GM21360 (cell line): ENCODE measurements around the gene MS4A10.

ENCODE experiments used
- ATAC-seq: cut with Tn5 transposase; IDR thresholded peaks from one replicate; pipeline ENCODE4 v1.9.1; 2021; ENCODE audit warnings: mild to moderate bottlenecking, moderate library complexity; ENCODE audit not compliant: unreplicated experiment

The MS4A10 gene

DNA sequence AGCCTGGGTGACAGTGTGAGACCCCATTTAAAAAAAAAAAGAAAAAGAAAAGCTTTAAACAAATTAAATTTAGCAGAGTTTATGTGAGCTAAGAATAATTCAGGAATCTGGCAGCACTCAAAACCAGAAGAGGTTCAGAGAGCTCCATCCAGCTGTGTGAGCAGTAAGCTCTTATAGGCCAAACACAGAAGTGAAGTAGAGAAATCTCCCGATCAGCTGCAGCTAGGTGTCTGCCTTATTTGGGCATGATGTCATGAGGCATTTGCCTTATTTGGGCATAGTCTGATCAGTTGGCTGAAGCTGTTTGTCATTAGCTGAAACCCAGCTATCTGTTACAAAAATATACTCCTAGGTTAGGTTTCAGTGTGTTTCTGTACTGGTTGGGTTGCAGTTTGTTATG, 20.3 kb upstream of the MS4A10 start:
- peak; percentile 41 for ATAC-seq

DNA sequence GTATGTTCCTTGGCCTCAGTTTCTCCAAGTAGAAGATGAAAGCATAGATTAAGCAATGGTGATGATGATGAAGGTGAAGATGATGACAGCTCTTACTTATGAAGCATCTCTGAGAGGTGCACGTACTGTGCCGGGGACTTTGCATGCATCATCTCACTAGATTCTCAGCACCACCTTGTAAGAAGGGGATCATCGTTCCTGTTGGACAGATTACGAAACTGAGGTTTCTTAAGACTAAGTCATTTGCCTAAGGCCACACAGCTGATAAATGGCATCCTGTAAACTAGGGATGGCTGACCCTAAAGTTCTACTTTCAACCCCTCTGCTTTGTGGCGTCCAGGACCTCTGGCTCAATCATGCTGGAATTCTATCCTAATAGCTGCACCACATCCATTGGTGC, 19.8 kb upstream of the MS4A10 start:
- no peak for ATAC-seq

DNA sequence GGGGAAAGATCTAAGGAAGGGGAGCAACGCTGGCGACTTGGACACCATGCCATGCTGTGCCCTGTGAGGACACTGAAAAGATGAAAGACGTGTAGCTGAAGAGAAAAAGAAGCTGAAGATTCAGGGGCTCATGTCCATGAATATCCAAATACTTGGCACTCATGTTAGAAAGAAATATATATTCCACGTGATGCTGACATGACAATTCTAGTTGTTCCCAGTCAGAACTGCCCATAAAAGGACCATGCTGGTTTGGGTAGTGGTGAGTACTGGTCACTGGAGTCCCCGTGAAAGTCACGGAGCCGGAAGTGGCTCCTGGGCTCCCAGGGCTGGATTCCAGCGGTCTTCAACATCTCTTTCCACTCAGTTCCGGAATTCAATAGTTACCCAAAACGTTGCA, 18.6 kb upstream of the MS4A10 start:
- ATAC-seq: no peak

DNA sequence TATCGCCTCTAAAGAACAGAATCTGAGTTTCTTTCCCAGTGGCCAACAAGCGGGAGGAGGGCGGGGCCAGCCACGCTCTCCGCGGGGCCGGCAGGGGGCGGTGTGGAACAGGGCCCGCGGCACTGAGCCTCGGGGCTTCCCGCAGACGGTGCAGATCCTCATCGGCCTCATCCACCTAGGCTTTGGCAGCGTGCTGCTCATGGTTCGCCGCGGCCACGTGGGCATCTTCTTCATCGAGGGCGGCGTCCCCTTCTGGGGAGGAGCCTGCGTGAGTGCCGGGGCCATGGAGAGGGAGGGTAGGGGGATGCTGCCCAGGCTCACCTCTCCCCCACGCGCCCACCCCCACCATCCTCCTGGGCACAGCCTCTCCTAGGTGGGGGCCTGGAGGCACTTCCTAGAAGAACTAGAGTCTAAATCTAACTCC, 17.7 kb upstream of the MS4A10 start:
- ATAC-seq: no peak

DNA sequence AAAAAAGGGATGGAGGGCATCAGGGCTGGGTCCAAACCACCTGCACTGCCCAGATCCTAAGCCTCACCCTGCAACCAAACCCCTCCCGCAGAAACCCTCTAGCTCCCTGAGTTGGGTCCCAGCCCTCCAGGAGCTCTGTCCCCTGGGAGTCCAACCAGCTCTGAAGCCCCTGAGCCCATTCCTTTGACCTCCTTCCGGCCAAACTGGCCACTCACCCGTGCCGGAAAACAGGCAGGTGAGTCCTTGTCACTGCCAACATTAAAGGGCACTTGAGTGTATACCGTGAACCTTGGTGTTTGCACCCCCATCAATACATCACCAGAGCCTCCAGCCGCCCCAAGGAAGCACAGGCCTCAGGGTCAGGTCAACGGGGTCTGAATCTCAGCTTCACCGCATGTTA, 16.9 kb upstream of the MS4A10 start:
- no peak for ATAC-seq

DNA sequence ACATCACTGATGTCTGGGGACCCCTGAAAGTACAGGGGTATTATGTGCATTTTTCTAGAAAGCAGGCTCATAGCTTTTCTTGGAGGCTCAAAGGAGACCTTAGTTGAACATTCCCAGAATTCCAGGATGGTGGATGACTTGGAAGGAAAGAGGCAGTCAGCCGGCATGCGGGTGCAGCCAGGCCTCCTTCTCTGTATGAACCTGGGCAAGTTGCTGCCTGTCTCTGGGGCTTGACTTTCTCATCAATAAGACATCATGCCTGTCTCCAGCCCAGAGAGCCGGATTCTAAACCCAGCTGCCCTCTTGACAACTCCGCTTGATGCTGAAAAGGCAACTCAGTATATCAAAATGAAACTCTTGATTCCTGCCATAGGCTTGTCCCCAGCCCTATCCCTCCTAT, 15.9 kb upstream of the MS4A10 start:
- no peak for ATAC-seq

DNA sequence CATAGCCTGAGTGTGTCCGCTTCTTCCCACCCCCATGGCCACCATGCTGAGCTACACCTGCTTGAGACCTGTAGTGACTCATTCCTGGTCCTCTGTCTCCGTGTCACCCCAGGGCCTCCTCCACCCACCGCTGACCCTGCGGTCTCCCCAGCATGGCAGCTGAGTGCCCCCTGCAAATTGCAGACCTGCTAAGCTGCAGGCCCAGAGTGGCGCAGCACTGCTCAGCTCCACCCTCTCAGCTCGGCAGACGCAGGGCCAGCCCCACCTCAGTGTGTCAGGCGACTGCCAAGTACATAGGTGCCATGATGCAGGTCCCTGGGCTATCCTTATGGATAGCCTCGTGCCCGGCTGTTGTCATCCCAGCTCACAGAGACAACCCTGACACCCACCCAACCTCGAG, 15.3 kb upstream of the MS4A10 start:
- ATAC-seq: no peak

DNA sequence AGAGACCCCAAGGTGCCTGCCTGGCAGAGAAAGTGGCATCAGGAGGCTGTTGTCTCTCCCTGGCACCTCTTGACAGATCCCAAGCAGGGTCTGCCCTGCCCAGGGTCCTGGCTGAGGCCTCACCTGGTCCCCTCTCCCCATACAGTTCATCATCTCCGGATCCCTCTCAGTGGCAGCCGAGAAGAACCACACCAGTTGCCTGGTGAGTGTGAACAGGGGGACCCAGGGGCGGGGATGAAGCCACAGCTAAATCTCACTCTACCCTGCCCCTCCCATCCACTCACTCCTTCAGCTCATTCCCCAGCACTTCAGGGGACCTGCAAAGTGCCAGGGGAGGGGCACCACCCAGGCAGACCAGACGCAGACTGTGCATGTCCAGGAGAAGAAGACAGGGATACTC, 14.0 kb upstream of the MS4A10 start:
- no peak for ATAC-seq

DNA sequence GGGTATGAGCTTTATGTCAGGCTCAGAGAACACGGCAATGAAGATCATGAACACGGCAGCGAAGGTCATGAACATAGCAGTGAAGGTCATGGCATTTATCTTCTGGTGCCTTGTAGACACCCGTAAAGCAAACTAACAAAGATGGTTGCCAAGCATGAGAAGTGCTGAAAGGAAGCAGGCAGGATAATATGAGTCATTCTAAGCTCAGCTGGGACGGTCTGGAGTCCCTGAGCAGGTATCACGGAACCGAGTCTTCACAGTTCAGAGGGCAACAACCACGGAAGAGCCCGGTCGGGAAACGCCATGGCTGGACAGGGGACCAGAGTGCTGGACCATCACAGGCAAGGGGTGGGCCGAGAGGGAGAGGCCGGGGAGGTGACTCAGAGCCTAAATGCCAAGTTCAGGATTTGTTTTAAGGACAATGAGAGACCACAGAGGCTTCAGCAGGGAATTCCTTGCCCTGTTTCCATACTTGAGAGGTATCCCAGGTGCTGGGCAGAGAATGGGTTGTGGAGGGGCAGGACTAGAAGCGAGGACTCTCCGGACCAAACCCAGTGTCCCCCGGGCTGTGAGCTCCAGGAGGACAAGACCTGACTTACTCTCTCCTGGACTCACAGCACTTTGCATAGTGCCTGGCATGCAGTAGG, 13.1 kb upstream of the MS4A10 start:
- ATAC-seq: no peak

DNA sequence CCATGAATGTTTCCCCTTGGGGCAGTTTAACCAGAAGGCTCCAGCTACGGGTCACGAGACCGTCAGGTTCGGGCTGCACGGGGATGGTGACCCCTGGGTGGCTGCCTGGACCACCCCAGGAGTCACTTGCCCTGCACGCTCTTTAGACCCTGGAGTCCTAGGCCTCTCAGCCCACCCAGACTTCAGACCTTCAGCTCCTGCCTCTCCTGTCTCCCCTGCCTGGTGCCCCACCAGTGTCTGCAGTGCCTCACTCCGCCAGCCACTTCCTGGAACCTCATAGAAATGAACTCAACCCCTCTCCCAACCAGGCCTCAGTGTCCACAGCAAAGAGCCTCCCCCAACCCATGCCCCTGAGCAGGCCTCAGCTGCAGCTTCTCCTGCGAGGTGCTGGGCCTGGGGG, 12.5 kb upstream of the MS4A10 start:
- no peak for ATAC-seq

DNA sequence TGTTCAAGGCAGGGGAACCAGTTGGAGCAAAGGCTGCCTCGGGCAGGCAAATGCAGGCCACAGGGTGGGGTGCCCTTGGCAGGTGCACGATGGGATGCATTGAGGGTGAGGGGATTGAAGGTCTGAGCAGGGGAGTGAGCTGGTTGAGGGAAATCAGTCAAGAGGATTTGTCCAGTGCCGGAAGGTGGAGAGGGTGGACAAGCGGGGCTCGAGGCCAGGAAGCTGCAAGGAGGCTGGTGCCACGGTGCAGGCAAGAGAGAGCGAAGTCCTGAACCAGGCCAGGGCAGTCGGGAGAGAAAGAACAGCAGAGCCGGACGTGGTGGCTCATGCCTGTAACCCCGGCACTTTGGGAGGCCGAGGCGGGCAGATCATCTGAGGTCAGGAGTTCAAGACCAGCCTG, 10.4 kb upstream of the MS4A10 start:
- ATAC-seq: no peak

DNA sequence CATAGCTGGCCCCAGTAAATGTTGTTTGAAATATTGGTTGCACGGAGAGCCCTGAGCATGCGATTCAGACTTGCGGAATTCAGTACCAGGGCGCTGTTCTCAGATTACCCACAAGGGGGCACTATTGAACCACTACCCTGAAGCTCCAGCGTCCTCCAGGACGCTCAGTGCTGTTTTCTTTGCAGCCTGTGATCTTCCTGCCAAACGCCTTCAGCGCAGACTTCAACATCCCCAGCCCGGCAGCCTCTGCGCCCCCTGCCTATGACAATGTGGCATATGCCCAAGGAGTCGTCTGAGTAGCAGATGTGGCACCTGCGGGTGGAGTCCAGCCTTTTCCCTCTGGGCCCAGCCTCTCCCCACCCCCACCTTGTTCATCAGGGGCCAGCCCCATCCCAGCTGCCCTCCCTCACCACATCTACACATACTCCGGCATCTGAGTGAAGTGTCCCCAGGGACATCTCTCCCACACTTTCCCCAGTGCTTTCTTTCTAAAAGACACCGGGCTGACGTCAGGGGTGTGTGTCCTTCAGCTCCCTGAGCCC, 9.6 kb upstream of the MS4A10 start:
- peak; percentile 77 for ATAC-seq

DNA sequence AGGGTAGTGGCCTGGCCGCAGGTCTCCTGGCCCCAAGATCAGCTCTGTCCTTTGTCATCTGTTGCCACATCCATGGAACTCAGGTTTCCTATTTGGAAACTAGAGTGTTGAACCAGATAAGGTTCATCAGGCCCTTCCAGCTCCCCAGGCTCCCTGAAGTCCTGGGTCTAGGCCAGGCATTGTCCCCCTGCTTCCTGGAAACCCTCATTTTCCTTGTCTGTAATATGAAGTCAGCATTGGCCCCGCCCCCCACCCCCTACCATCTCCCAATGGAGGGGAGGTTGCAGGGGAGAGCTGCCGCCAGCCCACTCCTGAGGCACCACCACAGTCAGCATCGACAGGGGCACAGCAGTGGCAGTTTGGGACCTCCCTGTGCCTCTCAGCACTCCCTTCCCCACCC, 9.0 kb upstream of the MS4A10 start:
- no peak for ATAC-seq

DNA sequence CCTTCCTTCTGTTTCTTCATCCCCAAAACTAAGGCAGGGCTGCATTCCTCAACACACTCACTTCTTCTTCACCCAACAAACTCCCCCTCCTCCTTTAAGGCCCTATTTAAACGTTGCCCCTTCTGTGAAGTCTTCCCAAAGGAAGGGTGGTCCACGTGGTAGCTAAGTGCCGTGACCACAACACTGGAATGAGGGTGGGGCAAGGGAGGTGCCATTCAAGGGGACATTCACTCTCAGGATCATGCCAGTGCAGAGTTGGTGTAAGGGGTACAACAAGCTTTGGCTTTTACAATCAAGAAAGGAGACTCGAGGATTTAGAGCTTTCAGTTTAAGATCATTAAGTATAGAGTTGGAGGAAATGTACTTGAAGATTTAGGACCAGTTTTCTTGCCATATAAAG, 8.0 kb upstream of the MS4A10 start:
- no peak for ATAC-seq

DNA sequence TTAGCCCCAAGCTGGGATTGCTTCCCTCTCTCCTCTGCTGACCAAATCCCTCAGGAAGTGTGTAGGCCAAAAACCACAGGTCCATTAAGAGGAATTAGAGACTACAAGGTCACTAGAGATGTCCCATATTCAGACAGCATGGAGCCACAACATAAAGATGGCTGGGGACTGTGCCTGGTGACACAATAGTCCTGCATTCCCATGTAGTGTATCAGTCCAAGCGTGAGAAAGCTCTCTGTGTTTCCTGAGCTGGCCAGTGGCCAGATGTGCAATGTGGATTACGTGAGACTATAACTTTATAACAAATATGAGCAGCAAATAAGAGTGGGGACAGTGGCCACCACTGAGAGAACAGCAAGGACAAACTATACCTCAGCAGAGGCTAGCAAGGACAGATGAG, 7.6 kb upstream of the MS4A10 start:
- ATAC-seq: no peak

DNA sequence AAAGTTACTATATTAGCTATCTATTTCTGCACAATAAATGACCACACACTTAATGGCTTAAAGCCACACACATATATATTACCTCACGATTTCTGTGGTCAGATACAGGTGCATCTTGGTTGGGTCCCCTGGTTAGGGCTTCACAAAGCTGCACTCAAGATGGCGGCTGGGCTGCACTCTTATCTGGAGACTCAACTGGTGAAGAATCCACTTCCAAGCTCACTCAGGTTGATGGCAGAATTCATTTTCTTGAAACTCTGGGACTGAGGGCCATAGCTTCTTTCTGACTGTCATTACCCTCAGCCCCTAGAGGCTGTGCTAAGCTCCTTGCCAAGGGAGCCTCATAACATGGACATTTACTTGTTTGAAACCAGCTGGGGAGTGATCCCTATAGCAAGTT, 5.1 kb upstream of the MS4A10 start:
- ATAC-seq: no peak

DNA sequence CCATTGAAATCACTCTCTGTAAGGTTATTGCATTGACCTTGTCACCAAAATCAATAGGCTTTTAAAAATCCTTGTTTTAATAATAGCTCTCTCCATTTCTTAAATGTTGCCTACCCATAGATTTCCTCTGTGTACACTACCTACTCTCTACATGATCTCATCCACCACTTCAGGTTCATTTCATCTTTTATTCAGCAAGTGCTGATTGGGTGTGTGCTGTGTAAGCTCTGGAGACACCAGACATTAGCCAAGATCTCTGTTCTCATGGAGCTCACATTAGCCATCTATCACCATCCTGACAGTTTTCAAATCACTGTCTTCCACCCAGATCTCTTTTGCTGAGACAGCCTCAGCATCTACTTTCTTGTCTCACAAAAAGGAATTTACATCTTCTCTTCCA, 4.4 kb upstream of the MS4A10 start:
- no peak for ATAC-seq

DNA sequence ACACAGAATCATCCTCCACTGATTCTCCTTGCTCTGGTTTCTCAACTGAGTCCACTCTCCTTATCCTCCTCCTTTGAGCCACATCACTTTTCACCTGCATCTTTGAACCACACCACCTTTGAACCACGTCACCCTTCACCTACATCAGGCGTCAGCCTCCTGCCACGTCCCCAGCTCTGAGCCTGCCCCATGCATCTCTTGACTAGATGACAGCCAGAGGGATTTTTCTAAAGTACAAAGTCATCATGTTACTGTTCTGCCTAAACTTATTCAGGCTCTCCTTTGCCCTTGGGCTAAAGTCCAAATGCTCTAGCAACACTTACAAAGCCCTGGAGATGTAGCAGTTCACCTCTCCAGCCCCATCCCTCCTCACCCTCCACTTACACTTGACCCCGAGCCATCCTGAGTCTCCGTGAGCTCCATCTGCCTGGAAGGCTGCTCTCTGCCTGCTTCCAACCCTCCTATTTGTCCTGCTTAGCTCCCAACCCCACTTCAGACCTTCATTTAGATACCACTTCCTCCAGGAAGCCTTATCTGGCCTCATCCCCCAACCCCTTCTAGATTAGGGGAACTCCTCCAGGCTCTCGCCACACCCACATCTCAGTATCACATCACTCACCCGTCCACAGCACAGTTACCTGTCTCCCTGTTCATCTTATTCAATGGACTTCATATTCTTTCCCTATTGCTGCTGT, 3.7 kb upstream of the MS4A10 start:
- ATAC-seq: no peak

DNA sequence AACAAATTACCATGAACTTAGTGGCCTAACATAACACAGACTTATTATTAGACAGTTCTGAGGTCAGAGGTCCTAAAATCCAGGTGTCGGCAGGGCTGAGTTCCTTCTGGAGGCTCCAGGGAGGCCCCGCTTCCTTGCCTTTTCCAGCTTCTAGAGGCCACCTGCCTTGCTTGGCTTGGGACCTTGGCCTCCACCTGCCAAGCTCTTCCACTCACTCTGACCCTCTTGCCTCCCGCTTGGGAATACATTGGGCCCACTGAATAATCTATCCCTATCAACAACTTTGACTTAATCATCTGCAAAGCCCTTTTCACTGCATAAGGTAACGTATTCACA, 3.2 kb upstream of the MS4A10 start:
- ATAC-seq: no peak

DNA sequence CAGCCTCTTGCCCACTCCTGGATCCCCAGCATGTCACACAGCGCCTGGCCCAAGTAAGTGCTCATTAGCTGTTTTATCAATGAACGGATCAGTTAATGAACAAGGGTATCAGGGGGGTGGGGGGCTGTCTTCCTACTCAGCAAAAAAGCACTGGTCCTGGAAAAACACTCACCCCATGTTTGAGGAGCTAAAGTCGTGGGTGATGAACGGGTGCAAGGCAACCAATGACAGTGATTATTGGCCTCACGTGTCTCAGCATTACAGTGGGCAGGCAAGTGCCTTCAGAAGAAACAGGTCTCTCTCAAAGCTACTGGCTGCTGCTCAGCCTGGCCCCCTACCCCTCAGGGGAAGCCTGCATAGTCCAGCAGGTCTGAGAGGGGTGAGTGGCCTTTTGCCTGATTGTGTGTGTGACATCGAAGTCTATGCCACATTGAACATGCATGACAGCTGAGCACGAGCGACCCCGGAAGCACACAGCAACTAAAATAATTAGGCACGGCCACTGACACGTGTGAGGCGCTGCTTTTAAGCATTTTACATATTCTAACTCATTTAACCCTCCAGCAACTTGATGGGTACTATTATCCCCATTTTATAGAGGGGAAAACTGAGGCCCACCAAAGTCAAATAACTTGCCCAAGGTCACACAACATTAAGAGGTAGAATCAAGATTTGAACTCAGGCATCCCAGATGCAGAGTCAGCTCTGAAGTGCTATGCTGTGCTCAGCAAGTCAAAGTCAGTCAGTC, 2.6 kb upstream of the MS4A10 start:
- no peak for ATAC-seq

DNA sequence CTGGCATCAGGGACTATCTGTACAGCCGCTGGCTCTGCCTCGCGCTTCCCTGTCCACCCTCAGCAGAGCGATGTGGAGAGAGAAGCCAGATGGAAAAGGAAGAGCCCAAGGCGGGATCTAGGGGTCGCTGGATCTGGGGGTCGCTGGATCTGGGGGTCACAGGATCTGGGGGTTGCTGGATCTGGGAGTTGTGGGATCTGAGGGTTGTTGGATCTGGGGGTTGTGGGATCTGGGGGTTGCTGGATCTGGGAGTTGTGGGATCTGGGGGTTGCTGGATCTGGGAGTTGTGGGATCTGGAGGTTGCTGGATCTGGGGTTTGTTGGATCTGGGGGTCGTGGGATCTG, 2.0 kb upstream of the MS4A10 start:
- ATAC-seq: no peak

DNA sequence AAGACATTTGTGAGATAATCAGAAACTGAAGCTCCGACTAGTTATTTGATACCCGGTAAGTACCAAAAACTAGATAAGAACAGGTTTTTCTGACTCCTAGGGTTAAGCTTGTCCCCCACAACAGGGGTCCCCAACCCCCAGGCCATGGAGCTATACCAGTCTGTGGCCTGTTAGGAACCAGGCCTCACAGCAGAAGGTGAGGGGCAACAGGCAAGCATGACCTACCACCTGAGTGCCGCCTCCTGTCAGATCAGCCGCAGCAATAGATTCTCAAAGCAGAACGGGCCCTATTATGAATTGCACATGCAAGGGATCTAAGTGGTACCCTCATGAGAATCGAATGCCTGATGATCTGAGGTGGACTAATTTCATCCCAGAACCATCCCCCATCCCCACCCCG, 1.2 kb upstream of the MS4A10 start:
- ATAC-seq: no peak
